ENCODE measurements around the gene MSRB1.

MSRB1 gene

GRCh38 chr16:1918351-1919326 is 24.4 kb downstream of the MSRB1 start, which contains the start of gene HS3ST6:
Gene HS3ST6, minus strand, starts transcription at chr16:1918415. Its CDS starts 92 bp downstream, at chr16:1918323.
- no peak for TF ChIP-seq CTCF (IDR thresholded peaks at IDR 0.05; ENCODE audit: low read depth, low read length)
- no peak within 1 kb of the TSS for H3K4me3 ChIP-seq (ENCODE audit: low read depth, low read length)

GRCh38 chr16:1917665-1918350 is 25.2 kb downstream of the MSRB1 start:
- H3K4me3 ChIP-seq (ENCODE audit: low read depth, low read length), result no peak overlapping the region
- no peak for TF ChIP-seq CTCF (IDR thresholded peaks at IDR 0.05; ENCODE audit: low read depth, low read length)

- H3K4me3 ChIP-seq (ENCODE audit: low read depth, low read length), result no peak overlapping the region
- no peak for TF ChIP-seq CTCF (IDR thresholded peaks at IDR 0.05; ENCODE audit: low read depth, low read length)
These were observed 25.8 kb downstream of the MSRB1 start for GRCh38 chr16:1917056-1917664.

GRCh38 chr16:1916640-1916990 is 26.4 kb downstream of the MSRB1 start:
- no peak for TF ChIP-seq CTCF (IDR thresholded peaks at IDR 0.05; ENCODE audit: low read depth, low read length)
- H3K4me3 ChIP-seq (ENCODE audit: low read depth, low read length), result no peak overlapping the region

GRCh38 chr16:1915732-1916639 is 27.0 kb downstream of the MSRB1 start:
- no peak for TF ChIP-seq CTCF (IDR thresholded peaks at IDR 0.05; ENCODE audit: low read depth, low read length)
- no peak overlapping the region for H3K4me3 ChIP-seq (ENCODE audit: low read depth, low read length)

- no peak overlapping the region for H3K4me3 ChIP-seq (ENCODE audit: low read depth, low read length)
- no peak for TF ChIP-seq CTCF (IDR thresholded peaks at IDR 0.05; ENCODE audit: low read depth, low read length)
These were observed 28.0 kb downstream of the MSRB1 start for GRCh38 chr16:1914988-1915387.
